ENCODE results near the gene ULBP1.
"Not testable (repeated sequence)": the region's sequence is repeated elsewhere in the genome, so short reads cannot be mapped to it uniquely, and the experiment has no call there.

ULBP1 gene

DNA sequence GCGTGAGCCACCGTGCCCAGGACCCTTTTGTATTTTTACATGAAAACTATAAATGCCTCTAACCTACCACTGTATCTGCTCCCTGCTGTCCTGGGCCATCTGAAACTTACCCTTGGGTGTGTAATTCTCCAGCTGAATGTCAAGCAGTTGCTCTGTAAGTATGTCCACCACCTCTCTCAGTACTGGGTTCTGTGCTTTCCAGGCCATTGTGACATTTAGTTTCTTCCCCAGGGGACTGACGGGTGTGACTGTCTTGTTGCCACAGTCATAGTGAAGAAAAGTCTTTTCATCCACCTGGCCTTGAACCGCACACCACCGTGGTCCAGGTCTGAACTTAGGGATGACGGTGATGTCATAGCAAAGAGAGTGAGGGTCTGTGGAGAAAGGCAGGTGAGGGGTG is 58.1 kb downstream of the ULBP1 start:
- in situ Hi-C loops (cut with MboI; ENCODE audit: low sequenced_read_pairs) = not testable (repeated sequence)

Data from HL-60/S4 treated with retinoic acid at 250 ng/mL for 4 days and 3 days (cell line).